Neutrophil (primary cell): ENCODE results near the gene ARFIP2.

Source experiments
- H3K27ac ChIP-seq: fragments of 200-600 bp; sonication (generic); 2 replicates; pipeline ENCODE4 v1.5.1; 2016; ENCODE audit warnings: mild to moderate bottlenecking, moderate library complexity
- H3K27me3 ChIP-seq: fragments of 200-600 bp; sonication (generic); 2 replicates; pipeline ENCODE4 v1.6.0; 2016; ENCODE audit warnings: mild to moderate bottlenecking
- H3K36me3 ChIP-seq: fragments of 200-600 bp; sonication (generic); 2 replicates; pipeline ENCODE4 v1.5.1; 2017
- H3K4me1 ChIP-seq, 2 experiments: fragments of 200-600 bp in 1 of 2; sonication (generic) in 1 of 2; 1 replicate in 1 of 2; 2 replicates in 1 of 2; pipeline versions ENCODE4 v1.5.1 to v1.6.1; 2013 to 2016; ENCODE audit warnings: low read depth in 1 of 2, low read length in 1 of 2, mild to moderate bottlenecking in 1 of 2, moderate library complexity in 1 of 2; ENCODE audit not compliant: control insufficient read depth in 1 of 2, insufficient read depth in 1 of 2
- H3K4me3 ChIP-seq, 2 experiments: fragments of 200-600 bp in 1 of 2; sonication (generic) in 1 of 2; 1 replicate in 1 of 2; 2 replicates in 1 of 2; pipeline ENCODE4 v1.5.1; 2013 to 2016; ENCODE audit warnings: low read depth in 1 of 2, low read length in 1 of 2, mild to moderate bottlenecking in 1 of 2, moderate library complexity in 1 of 2
- H3K9me3 ChIP-seq: fragments of 200-600 bp; sonication (generic); 2 replicates; pipeline ENCODE4 v1.5.1; 2016
- CTCF ChIP-seq: fragments of 200-600 bp; sonication (generic); IDR thresholded peaks from 2 replicates; pipeline ENCODE4 v1.5.1; 2016; ENCODE audit warnings: antibody characterized with exemption

ARFIP2 gene

GRCh38 chr11:6498544-6498943, 17.4 kb upstream of the ARFIP2 start:
- Histone ChIP-seq H3K27ac (no peak overlapping the region), H3K36me3 (peaks cover 24% of the 10 kb centered on the region), H3K9me3 (no peaks in the 10 kb centered on the region), H3K27me3 (no peaks in the 10 kb centered on the region), H3K4me3 (no peak overlapping the region), H3K4me1 (no peaks in the 10 kb centered on the region)
- no peak for TF ChIP-seq CTCF

GRCh38 chr11:6498121-6498520, 17.0 kb upstream of the ARFIP2 start:
- Histone ChIP-seq H3K4me3 (no peak overlapping the region), H3K36me3 (peaks cover 24% of the 10 kb centered on the region), H3K27me3 (no peaks in the 10 kb centered on the region), H3K27ac (no peak overlapping the region), H3K9me3 (no peaks in the 10 kb centered on the region), H3K4me1 (no peaks in the 10 kb centered on the region)
- no peak for TF ChIP-seq CTCF

GRCh38 chr11:6497069-6497839, 16.1 kb upstream of the ARFIP2 start, which contains the start of gene DNHD1:
DNHD1 (plus strand) TSS chr11:6497280; CDS start chr11:6498216, 936 bp downstream.
- H3K4me1 ChIP-seq, result no peaks in the 10 kb centered on the region
- H3K27ac ChIP-seq, result no peak within 1 kb of the TSS
- H3K36me3 ChIP-seq, result peaks cover 17% of the 10 kb centered on the region
- no peak for TF ChIP-seq CTCF
- H3K27me3 ChIP-seq, result no peaks in the 10 kb centered on the region
- H3K9me3 ChIP-seq, result no peaks in the 10 kb centered on the region
- H3K4me3 ChIP-seq, result no peak within 1 kb of the TSS

- Histone ChIP-seq H3K4me1 (no peaks in the 10 kb centered on the region), H3K27me3 (no peaks in the 10 kb centered on the region), H3K36me3 (peaks cover 8% of the 10 kb centered on the region), H3K27ac (no peak overlapping the region), H3K9me3 (no peaks in the 10 kb centered on the region), H3K4me3 (no peak overlapping the region)
- TF ChIP-seq CTCF, result no peak
These were observed 8.2 kb upstream of the ARFIP2 start for GRCh38 chr11:6489306-6489705.

- no peaks in the 10 kb centered on the region for H3K4me1 ChIP-seq
- TF ChIP-seq CTCF, result no peak
- no peak overlapping the region for H3K27ac ChIP-seq
- no peak overlapping the region for H3K4me3 ChIP-seq
- no peaks in the 10 kb centered on the region for H3K27me3 ChIP-seq
- H3K9me3 ChIP-seq, result no peaks in the 10 kb centered on the region
- peaks cover 3% of the 10 kb centered on the region for H3K36me3 ChIP-seq
These were observed 7.7 kb upstream of the ARFIP2 start for GRCh38 chr11:6488821-6489220.
